GM12873 (cell line): ENCODE data around the gene LRRC42.

Source experiments
- TF ChIP-seq, protein P1 (sequence below): IDR thresholded peaks from 2 replicates; pipeline ENCODE4 v1.5.1; 2012; ENCODE audit warnings: low read depth, mild to moderate bottlenecking, moderate library complexity, low read length, control low read depth; ENCODE audit not compliant: insufficient read depth; ENCODE audit errors: missing control alignments

The LRRC42 gene

DNA sequence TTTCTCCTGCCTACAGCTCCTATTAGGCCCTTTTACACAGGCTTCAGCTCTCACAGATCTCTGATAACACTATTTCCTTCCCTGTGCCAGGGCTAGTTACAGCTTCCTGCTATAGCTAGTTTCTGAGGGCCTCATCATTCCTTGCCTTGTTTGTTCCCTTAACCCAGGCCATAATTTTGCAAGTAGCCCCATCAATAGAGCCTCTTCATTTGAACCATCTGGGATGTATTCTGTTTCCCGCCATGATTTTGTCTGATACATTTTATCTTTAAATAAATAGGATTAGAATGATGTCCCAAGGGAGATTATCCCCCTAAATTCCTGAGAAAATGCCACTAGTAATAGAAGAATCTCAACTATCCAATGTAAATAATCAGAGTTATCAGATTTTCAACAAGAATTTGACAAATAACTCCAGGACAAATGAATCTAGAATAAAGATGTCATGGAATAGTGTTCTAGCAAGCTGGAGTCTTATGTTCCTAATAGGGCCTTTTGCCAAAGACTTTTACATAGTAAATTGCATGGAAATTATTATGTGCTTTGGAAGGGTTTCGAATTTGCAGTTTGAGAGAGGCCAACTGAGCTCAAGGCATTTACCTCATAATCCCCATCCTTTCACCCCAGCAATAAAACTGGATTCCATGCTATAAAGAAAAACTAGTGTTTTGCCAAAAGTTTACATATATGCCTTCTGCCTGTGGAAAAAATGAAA, 16.7 kb upstream of the LRRC42 start:
- TF ChIP-seq, protein P1, sequence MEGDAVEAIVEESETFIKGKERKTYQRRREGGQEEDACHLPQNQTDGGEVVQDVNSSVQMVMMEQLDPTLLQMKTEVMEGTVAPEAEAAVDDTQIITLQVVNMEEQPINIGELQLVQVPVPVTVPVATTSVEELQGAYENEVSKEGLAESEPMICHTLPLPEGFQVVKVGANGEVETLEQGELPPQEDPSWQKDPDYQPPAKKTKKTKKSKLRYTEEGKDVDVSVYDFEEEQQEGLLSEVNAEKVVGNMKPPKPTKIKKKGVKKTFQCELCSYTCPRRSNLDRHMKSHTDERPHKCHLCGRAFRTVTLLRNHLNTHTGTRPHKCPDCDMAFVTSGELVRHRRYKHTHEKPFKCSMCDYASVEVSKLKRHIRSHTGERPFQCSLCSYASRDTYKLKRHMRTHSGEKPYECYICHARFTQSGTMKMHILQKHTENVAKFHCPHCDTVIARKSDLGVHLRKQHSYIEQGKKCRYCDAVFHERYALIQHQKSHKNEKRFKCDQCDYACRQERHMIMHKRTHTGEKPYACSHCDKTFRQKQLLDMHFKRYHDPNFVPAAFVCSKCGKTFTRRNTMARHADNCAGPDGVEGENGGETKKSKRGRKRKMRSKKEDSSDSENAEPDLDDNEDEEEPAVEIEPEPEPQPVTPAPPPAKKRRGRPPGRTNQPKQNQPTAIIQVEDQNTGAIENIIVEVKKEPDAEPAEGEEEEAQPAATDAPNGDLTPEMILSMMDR: no peak

- TF ChIP-seq, protein P1: no peak
Observed at GRCh38 chr1:53930932-53931331, 15.2 kb upstream of the LRRC42 start.

GRCh38 chr1:53931523-53931922, 14.6 kb upstream of the LRRC42 start:
- TF ChIP-seq, protein P1: no peak

GRCh38 chr1:53934170-53934765, 11.9 kb upstream of the LRRC42 start:
- TF ChIP-seq, protein P1: no peak

DNA sequence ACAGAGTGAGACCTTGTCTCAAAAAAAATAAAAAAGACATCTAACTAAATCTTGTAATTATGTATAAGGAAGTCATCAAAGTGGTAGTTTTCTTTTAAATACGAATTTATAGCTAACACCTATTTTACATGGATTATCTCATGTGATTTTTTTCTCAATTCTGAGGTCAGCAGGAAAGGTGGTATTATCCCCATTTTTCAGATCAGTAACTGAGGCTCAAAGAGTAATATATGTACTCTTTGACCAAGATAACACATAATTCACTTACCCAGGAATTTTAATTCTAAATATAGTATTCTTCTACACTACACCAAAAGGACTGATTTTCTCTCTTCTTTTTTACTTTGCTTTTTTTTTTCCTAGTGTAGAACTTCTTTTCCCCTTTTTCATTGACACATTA, 9.7 kb upstream of the LRRC42 start:
- TF ChIP-seq, protein P1: no peak

GRCh38 chr1:53938136-53938830, 7.9 kb upstream of the LRRC42 start:
- TF ChIP-seq, protein P1: no peak
